Erythroblast (primary cell): ENCODE measurements around the gene HDAC10.

Source experiments
- GATA1 ChIP-seq: IDR thresholded peaks from 2 replicates; pipeline ENCODE4 v1.6.1; 2011; ENCODE audit warnings: low read depth, mild to moderate bottlenecking, control low read depth, low read length, moderate library complexity
- POLR2A ChIP-seq: IDR thresholded peaks from 2 replicates; pipeline ENCODE4 v1.6.1; 2011; ENCODE audit warnings: mild to moderate bottlenecking, low read length

GRCh38 chr22:50242406-50242949, 8.6 kb downstream of the HDAC10 start:
- no peak for TF ChIP-seq POLR2A
- no peak for TF ChIP-seq GATA1
